ENCODE measurements around the gene HAND2.

The HAND2 gene

GRCh38 chr4:173488074-173488473 is 42.0 kb downstream of the HAND2 start:
- Histone ChIP-seq H3K4me3 (replicated peaks; ENCODE audit: low read depth, low read length) (no peak overlapping the region), H3K27me3 (replicated peaks; ENCODE audit: control insufficient read depth, insufficient read depth, low read length) (no peaks in the 10 kb centered on the region), H3K36me3 (ENCODE audit: control insufficient read depth, insufficient read depth, low read length) (no peaks in the 10 kb centered on the region)
- TF ChIP-seq CTCF (IDR thresholded peaks at IDR 0.05; ENCODE audit: insufficient read depth, low read length, poor library complexity, severe bottlenecking) = no peak
- no peak for DNase-seq (ENCODE audit: extremely low read depth, insufficient read length)

- TF ChIP-seq CTCF (IDR thresholded peaks at IDR 0.05; ENCODE audit: insufficient read depth, low read length, poor library complexity, severe bottlenecking) = no peak
Measured at GRCh38 chr4:173486714-173487392, 43.2 kb downstream of the HAND2 start.

GRCh38 chr4:173485164-173485563 is 44.9 kb downstream of the HAND2 start:
- no peaks in the 10 kb centered on the region for H3K27me3 ChIP-seq (replicated peaks; ENCODE audit: control insufficient read depth, insufficient read depth, low read length)
- TF ChIP-seq CTCF (IDR thresholded peaks at IDR 0.05; ENCODE audit: insufficient read depth, low read length, poor library complexity, severe bottlenecking) = no peak
- H3K36me3 ChIP-seq (ENCODE audit: control insufficient read depth, insufficient read depth, low read length) = no peaks in the 10 kb centered on the region
- DNase-seq (ENCODE audit: extremely low read depth, insufficient read length) = no peak
- no peak overlapping the region for H3K4me3 ChIP-seq (replicated peaks; ENCODE audit: low read depth, low read length)

More at GRCh38 chr4:173486714-173487392, 43.2 kb downstream of the HAND2 start:
- no peaks in the 10 kb centered on the region for H3K27me3 ChIP-seq (replicated peaks; ENCODE audit: control insufficient read depth, insufficient read depth, low read length)
- DNase-seq (ENCODE audit: extremely low read depth, insufficient read length) = no peak
- H3K36me3 ChIP-seq (ENCODE audit: control insufficient read depth, insufficient read depth, low read length) = no peaks in the 10 kb centered on the region
- no peak overlapping the region for H3K4me3 ChIP-seq (replicated peaks; ENCODE audit: low read depth, low read length)

GRCh38 chr4:173482330-173482931 is 47.6 kb downstream of the HAND2 start:
- TF ChIP-seq CTCF (IDR thresholded peaks at IDR 0.05; ENCODE audit: insufficient read depth, low read length, poor library complexity, severe bottlenecking) = no peak
- Histone ChIP-seq H3K27me3 (replicated peaks; ENCODE audit: control insufficient read depth, insufficient read depth, low read length) (no peaks in the 10 kb centered on the region), H3K36me3 (ENCODE audit: control insufficient read depth, insufficient read depth, low read length) (no peaks in the 10 kb centered on the region), H3K4me3 (replicated peaks; ENCODE audit: low read depth, low read length) (no peak overlapping the region)
- no peak for DNase-seq (ENCODE audit: extremely low read depth, insufficient read length)

GRCh38 chr4:173478913-173479283 is 51.1 kb downstream of the HAND2 start:
- no peak for TF ChIP-seq CTCF (IDR thresholded peaks at IDR 0.05; ENCODE audit: insufficient read depth, low read length, poor library complexity, severe bottlenecking)
- H3K4me3 ChIP-seq (replicated peaks; ENCODE audit: low read depth, low read length) = no peak overlapping the region

More at GRCh38 chr4:173478913-173479283, 51.1 kb downstream of the HAND2 start:
- DNase-seq (ENCODE audit: extremely low read depth, insufficient read length) = no peak
- H3K36me3 ChIP-seq (ENCODE audit: control insufficient read depth, insufficient read depth, low read length) = no peaks in the 10 kb centered on the region
- no peaks in the 10 kb centered on the region for H3K27me3 ChIP-seq (replicated peaks; ENCODE audit: control insufficient read depth, insufficient read depth, low read length)
